OCI-LY7 (cell line): ENCODE results near the gene CUZD1. TPM values are rescaled to one million over a fixed set of nuclear protein-coding genes. Genes with fewer than 3 reads are reported as not detected.

Source experiments
- BruUV-seq: library from RNA; stranded (reverse); fragments of 400-500 nt; replicated peaks from 2 replicates; lab custom pipeline; 2021; lab: Mats Ljungman, UMichigan
- CTCF ChIA-PET: fragments of 300-600 bp; sonication (Branson Sonifier 250); formaldehyde crosslinking; loops from one replicate; lab custom pipeline; 2022; ENCODE audit warnings: antibody characterized with exemption; ENCODE audit not compliant: unreplicated experiment; lab: Charles Lee
- POLR2A ChIA-PET: fragments of 300-600 bp; sonication (Branson Sonifier 250); formaldehyde crosslinking; loops from one replicate; lab custom pipeline; 2022; ENCODE audit warnings: antibody characterized with exemption; lab: Charles Lee
- DNase-seq: peaks from one replicate; pipeline ENCODE4 v3.0.0-alpha.2; 2015; ENCODE audit warnings: low spot score
- H2AFZ ChIP-seq: fragments of 200-600 bp; sonication (generic), shearing (Covaris generic); 2 replicates; pipeline ENCODE4 v1.6.1; 2014; ENCODE audit warnings: mild to moderate bottlenecking, antibody characterized with exemption, low read length, moderate library complexity
- H3K27ac ChIP-seq: fragments of 200-600 bp; sonication (generic); 2 replicates; pipeline ENCODE4 v1.5.1; 2014; ENCODE audit warnings: mixed run types, low read depth, mild to moderate bottlenecking, moderate library complexity, low read length, inconsistent platforms; ENCODE audit not compliant: poor library complexity, severe bottlenecking
- H3K36me3 ChIP-seq: fragments of 200-600 bp; sonication (generic); 2 replicates; pipeline ENCODE4 v1.6.1; 2014; ENCODE audit warnings: mild to moderate bottlenecking, antibody characterized with exemption, low read length, moderate library complexity, mixed read lengths; ENCODE audit not compliant: insufficient read depth
- H3K4me1 ChIP-seq: fragments of 200-600 bp; sonication (generic); 2 replicates; pipeline ENCODE4 v1.5.1; 2014; ENCODE audit warnings: mild to moderate bottlenecking, low read length; ENCODE audit not compliant: insufficient read depth, poor library complexity, severe bottlenecking
- H3K4me2 ChIP-seq: fragments of 200-600 bp; sonication (generic); 2 replicates; pipeline ENCODE4 v1.6.1; 2014; ENCODE audit warnings: mild to moderate bottlenecking, low read length
- H3K4me3 ChIP-seq: fragments of 200-600 bp; sonication (generic); 2 replicates; pipeline ENCODE4 v1.5.1; 2014; ENCODE audit warnings: mild to moderate bottlenecking, low read depth, low read length; ENCODE audit not compliant: poor library complexity, severe bottlenecking
- H3K79me2 ChIP-seq: fragments of 200-600 bp; sonication (generic); 2 replicates; pipeline ENCODE4 v1.6.1; 2016; ENCODE audit warnings: low read depth, mild to moderate bottlenecking, low read length, moderate library complexity, mixed read lengths; ENCODE audit not compliant: insufficient read depth
- H3K9me2 ChIP-seq: fragments of 200-600 bp; sonication (generic); 2 replicates; pipeline ENCODE4 v1.6.1; 2016; ENCODE audit warnings: mild to moderate bottlenecking, low read length, mixed read lengths; ENCODE audit not compliant: insufficient read depth
- H3K9me3 ChIP-seq: fragments of 200-600 bp; sonication (generic); 2 replicates; pipeline ENCODE4 v1.6.1; 2014; ENCODE audit warnings: mild to moderate bottlenecking, mixed run types, low read length, mixed read lengths
- H4K20me1 ChIP-seq: fragments of 200-600 bp; sonication (generic); 2 replicates; pipeline ENCODE4 v1.6.1; 2014; ENCODE audit warnings: mild to moderate bottlenecking, antibody characterized with exemption, low read length, moderate library complexity, mixed read lengths; ENCODE audit not compliant: insufficient read depth
- EZH2phosphoT487 ChIP-seq: fragments of 200-600 bp; sonication (generic); IDR thresholded peaks from 2 replicates; pipeline ENCODE4 v1.6.1; 2018; ENCODE audit warnings: low read depth, borderline replicate concordance, mild to moderate bottlenecking, mixed run types, antibody characterized with exemption, low read length, moderate library complexity, mixed read lengths
- intact Hi-C: fragments of 100-400 bp; cut with micrococcal nuclease; formaldehyde crosslinking; loops from one replicate; pipeline ENCODE4 v1.10.0; 2022; ENCODE audit not compliant: unreplicated experiment
- total RNA-seq, 2 experiments: library from RNA; depleted of rRNA in 1 of 2; stranded (reverse); fragments of >200 nt in 1 of 2; shearing (Covaris generic) in 1 of 2; gene quantifications; 2 replicates each; pipeline ENCODE4 v1.2.3, GENCODE V29; 2014 to 2022
- TF ChIP-seq, protein P1 (sequence below): fragments of 200-600 bp; sonication (generic); conservative IDR thresholded peaks from 2 replicates; pipeline ENCODE4 v1.5.1; 2014; ENCODE audit warnings: mild to moderate bottlenecking, antibody characterized with exemption, low read length, moderate library complexity, mixed read lengths

Gene CUZD1
- total RNA-seq, 2 experiments from 2014 or later, result 1.0 to 1.1 TPM

DNA sequence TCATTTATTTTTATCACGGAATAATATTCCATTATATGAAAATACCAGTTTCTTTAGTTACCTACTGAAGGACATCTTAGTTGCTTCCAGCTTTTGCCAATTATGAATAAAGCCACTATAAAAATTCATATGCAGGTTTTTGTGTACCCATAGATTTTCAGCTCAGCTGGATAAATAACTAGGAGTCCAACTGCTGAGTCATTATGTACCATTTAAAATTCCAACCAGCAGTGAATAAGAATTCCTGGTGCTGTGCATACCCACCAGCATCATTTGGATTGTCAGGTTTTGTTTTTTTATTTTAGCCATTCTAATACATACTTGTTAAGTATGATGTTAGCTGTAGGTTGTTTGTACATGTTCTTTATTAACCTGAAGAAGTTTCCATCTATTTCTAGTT lies 19.2 kb upstream of the CUZD1 start:
- CTCF ChIA-PET, result no interaction called here
- Histone ChIP-seq H3K4me3 (no peak overlapping the region), H3K9me2 (no peaks in the 10 kb centered on the region), H3K4me2 (no peak overlapping the region), H4K20me1 (0 out of 2 replicates have a peak, but pooled peaks cover 4% of the 10 kb centered on the region), H3K9me3 (0 out of 2 replicates have a peak, but pooled peaks cover 5% of the 10 kb centered on the region), H3K4me1 (no peaks in the 10 kb centered on the region), H3K79me2 (no peaks in the 10 kb centered on the region), H3K36me3 (0 out of 2 replicates have a peak, but pooled peaks cover 2% of the 10 kb centered on the region), H3K27ac (no peak overlapping the region), H2AFZ (no peak overlapping the region)
- POLR2A ChIA-PET, result no interaction called here
- intact Hi-C loops, result no loop called here
- BruUV-seq, result no TSS peak
- no peak for DNase-seq
- TF ChIP-seq, protein P1, sequence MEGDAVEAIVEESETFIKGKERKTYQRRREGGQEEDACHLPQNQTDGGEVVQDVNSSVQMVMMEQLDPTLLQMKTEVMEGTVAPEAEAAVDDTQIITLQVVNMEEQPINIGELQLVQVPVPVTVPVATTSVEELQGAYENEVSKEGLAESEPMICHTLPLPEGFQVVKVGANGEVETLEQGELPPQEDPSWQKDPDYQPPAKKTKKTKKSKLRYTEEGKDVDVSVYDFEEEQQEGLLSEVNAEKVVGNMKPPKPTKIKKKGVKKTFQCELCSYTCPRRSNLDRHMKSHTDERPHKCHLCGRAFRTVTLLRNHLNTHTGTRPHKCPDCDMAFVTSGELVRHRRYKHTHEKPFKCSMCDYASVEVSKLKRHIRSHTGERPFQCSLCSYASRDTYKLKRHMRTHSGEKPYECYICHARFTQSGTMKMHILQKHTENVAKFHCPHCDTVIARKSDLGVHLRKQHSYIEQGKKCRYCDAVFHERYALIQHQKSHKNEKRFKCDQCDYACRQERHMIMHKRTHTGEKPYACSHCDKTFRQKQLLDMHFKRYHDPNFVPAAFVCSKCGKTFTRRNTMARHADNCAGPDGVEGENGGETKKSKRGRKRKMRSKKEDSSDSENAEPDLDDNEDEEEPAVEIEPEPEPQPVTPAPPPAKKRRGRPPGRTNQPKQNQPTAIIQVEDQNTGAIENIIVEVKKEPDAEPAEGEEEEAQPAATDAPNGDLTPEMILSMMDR, result no peak
- TF ChIP-seq EZH2phosphoT487, result no peak

DNA sequence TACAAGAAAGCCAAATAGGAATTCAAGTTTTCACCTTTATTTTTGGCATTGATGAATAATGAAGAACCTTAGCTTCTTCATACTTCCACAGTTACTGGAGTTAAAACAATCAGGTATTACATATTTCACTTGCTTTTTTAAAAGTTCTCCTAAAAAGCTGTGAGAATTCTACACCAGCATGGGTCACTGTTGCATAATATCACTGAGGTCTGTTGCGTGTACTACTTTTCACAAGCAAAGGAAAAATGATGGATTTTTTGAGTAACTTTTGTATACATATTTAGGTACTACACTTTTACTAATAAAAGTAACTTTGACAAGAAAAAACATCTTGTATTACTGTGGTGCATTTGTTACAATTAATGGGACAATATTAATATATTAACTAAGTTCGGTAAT lies 18.5 kb upstream of the CUZD1 start:
- no peak overlapping the region for H2AFZ ChIP-seq
- no peak overlapping the region for H3K27ac ChIP-seq
- H3K4me1 ChIP-seq, result no peaks in the 10 kb centered on the region
- no peak for DNase-seq
- H3K79me2 ChIP-seq, result no peaks in the 10 kb centered on the region
- H4K20me1 ChIP-seq, result 0 out of 2 replicates have a peak, but pooled peaks cover 4% of the 10 kb centered on the region
- ChIA-PET CTCF (no interaction called here), POLR2A (no interaction called here)
- no peaks in the 10 kb centered on the region for H3K9me2 ChIP-seq
- intact Hi-C loops, result no loop called here
- no peak overlapping the region for H3K4me2 ChIP-seq
- BruUV-seq, result no TSS peak
- H3K36me3 ChIP-seq, result 0 out of 2 replicates have a peak, but pooled peaks cover 2% of the 10 kb centered on the region
- no peak overlapping the region for H3K4me3 ChIP-seq
- no peak for TF ChIP-seq EZH2phosphoT487
- TF ChIP-seq, protein P1, result no peak
- 0 out of 2 replicates have a peak, but pooled peaks cover 5% of the 10 kb centered on the region for H3K9me3 ChIP-seq
